D341Med (cell line): ENCODE results near the gene ITGB4.
"Not testable (repeated sequence)": the region's sequence is repeated elsewhere in the genome, so short reads cannot be mapped to it uniquely, and the experiment has no call there.

Source experiments
- DNase-seq: peaks from one replicate; pipeline ENCODE4 v3.0.0; 2012; ENCODE audit warnings: low spot score

ITGB4 gene

DNA sequence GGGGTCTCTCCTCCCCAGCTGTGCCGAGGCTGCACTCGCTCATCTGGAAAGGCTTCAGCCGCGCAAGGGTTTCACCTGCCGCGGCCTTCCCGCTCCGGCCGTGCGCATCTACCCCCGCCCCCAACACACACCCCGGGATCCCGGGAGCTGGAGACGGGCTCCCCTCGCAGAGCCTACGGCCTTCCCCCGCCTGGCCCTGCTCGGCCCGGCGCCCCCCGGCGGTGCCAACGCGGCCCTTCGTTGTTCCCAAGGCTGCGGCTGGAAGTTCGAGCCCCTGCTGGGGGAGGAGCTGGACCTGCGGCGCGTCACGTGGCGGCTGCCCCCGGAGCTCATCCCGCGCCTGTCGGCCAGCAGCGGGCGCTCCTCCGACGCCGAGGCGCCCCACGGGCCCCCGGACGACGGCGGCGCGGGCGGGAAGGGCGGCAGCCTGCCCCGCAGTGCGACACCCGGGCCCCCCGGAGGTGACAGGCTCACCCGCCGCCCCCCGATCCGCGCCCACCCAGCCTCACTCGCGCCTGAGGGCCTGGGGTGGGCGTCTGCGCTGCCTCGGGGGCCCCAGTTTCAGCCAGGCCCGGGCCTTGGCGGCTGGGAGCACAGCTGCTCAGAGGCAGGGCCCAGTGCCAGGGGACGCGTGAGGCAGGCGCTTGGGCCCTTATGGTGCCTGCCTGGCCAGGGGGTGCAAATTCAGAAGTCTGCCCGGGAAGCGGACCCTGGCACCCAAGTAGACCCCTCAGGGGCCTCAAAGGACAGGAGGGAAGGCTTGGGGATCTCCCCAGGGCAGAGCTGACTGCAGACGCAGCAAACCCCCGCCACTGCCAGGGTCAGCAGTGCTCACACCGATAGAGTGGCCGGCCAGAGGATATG, 32.5 kb downstream of the ITGB4 start:
- peak; percentile 94 for DNase-seq

DNA sequence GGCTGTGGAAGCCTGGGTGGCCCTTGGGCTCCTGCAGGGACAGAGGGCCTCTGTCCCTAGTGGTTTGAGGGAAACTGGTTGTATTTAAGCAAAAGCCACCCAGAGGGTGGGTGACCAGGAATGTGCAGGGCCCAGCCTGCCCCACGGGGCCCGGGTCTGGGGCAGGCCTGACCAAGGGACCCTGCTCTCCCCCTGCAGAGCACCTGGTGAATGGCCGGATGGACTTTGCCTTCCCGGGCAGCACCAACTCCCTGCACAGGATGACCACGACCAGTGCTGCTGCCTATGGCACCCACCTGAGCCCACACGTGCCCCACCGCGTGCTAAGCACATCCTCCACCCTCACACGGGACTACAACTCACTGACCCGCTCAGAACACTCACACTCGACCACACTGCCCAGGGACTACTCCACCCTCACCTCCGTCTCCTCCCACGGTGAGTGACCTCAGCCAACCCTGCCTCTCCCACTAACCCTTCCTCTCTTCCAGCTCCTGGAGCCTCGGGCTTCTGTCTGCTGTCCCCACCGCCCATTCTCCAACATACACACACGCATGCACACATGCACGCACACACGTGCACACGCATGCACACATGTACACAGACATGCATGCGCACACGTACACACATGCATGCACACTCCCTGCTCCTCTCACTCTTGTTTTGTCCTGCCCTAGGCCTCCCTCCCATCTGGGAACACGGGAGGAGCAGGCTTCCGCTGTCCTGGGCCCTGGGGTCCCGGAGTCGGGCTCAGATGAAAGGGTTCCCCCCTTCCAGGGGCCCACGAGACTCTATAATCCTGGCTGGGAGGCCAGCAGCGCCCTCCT, 33.3 kb downstream of the ITGB4 start:
- no peak for DNase-seq

DNA sequence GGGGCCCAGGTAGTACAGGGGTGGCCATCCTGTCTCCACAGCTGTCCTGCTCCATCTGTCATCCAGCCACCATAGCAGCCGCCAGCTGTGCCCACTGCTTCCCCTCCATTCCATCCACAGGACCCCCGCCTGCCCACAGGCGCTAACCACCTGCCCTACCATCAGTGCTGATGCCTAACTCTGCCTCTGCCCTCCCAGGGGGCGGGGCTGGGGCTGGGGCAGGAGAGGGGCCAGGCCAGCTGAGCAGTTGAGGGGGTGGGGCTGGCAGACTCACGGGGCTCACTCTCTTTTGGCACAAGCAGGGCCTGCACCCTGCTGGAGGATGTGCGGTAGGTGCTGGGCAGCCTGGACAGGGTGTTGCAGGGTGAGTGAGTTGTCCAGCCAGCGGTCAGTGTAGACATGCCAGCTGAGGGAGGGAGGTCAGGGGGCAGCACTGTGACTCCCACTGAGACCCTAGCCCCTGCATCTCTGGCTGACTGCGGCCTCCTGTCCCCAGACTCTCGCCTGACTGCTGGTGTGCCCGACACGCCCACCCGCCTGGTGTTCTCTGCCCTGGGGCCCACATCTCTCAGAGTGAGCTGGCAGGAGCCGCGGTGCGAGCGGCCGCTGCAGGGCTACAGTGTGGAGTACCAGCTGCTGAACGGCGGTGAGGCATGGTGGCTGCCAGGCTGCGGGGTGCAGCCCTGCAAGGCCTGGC, 34.1 kb downstream of the ITGB4 start:
- no peak for DNase-seq

DNA sequence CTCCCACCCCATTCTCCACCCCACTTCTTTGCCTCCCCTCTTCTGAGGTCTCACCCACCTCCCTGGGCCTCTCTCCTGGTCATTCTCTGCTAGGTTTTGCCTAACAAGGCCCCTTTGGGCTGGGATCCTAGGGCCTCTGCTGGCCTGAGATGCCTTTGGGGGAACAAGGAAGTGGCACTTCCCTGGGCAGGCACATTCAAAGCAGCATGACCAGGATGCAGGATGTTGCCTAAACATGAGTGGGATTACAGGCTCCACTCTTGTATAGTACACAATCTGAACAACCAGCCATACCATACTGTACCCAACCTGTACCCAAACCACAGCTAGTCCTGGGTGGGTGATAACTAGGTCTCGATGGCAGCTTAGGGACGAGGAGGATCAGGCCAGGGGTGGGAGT, 34.7 kb downstream of the ITGB4 start:
- no peak for DNase-seq

DNA sequence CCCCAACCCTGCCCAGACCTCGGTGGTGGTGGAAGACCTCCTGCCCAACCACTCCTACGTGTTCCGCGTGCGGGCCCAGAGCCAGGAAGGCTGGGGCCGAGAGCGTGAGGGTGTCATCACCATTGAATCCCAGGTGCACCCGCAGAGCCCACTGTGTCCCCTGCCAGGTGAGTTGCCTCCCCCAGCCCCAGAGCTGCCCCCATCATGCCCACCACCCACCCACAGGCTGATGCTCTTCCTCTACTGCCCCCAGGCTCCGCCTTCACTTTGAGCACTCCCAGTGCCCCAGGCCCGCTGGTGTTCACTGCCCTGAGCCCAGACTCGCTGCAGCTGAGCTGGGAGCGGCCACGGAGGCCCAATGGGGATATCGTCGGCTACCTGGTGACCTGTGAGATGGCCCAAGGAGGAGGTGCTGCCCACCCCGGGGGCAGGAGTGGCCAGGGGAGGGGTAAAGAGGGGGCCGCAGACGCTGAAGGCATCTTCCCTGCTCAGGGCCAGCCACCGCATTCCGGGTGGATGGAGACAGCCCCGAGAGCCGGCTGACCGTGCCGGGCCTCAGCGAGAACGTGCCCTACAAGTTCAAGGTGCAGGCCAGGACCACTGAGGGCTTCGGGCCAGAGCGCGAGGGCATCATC, 35.3 kb downstream of the ITGB4 start:
- DNase-seq, result peak; percentile 21

DNA sequence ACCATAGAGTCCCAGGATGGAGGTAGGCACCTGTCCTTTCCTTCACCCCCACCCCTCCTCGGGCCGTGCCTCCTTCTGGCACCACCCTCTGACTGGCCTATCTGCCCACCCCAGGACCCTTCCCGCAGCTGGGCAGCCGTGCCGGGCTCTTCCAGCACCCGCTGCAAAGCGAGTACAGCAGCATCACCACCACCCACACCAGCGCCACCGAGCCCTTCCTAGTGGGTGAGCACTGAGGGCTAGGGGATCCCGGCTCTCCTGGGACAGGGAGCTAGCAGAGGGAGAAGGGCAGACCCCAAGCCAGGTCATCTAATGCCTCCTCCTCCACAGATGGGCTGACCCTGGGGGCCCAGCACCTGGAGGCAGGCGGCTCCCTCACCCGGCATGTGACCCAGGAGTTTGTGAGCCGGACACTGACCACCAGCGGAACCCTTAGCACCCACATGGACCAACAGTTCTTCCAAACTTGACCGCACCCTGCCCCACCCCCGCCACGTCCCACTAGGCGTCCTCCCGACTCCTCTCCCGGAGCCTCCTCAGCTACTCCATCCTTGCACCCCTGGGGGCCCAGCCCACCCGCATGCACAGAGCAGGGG, 35.9 kb downstream of the ITGB4 start:
- peak; percentile 31 for DNase-seq

DNA sequence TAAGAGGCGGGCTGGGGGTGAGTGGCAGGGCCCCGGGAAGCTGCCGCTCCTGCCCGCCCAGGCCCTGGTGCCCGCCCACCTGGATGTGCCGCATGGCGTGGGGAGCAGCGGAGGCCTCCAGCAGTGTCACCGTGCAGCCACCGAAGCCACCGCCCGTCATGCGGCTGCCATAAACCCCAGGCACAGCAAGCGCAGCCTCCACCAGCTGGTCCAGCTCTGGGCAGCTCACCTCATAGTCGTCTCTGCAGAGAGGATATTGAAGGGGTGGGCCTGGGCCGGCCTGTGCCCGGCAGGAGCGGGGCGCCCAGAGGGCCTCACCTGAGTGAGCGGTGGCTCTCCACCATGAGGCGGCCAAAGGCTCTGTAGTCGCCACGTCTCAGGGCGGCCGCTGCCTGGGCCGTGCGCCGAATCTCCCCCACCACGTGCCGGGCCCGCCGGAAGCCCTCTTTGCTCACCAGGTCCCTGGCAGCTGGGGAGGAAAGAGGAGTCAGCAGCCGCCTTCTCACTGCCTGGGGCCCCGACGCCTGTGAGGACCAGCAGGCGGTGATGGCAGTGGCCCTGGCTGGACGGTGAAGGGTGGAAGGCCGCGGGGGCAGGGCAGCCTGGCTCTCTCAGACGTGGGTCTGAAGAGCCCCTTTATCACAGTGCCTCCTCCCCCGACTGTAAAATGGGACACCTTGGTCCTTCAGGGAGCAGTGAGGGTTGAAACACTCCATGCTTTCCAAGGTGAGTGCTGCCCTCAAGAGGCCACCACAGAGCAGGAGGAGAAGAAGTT, 37.1 kb downstream of the ITGB4 start:
- DNase-seq, result peak; percentile 46

DNA sequence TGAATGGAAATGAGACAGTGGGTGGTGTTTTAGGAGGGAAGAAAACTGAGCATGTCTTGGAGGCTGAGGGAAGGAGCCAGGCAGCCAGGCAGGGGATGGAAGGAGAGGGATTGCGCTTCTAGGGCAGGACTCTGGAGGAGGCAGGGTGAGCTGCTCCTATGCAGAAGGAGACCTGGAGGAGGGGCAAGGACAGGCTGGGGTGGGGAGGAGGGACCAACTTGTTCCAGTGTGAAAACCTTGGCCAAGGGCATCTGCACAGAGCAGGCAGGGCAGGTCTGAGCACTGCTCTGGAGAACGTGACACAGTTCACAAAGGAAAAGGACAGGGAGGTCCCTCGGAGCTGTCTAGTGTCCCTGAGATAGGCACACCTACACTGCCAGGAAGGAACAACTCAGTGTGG, 38.2 kb downstream of the ITGB4 start:
- peak; percentile 24 for DNase-seq

DNA sequence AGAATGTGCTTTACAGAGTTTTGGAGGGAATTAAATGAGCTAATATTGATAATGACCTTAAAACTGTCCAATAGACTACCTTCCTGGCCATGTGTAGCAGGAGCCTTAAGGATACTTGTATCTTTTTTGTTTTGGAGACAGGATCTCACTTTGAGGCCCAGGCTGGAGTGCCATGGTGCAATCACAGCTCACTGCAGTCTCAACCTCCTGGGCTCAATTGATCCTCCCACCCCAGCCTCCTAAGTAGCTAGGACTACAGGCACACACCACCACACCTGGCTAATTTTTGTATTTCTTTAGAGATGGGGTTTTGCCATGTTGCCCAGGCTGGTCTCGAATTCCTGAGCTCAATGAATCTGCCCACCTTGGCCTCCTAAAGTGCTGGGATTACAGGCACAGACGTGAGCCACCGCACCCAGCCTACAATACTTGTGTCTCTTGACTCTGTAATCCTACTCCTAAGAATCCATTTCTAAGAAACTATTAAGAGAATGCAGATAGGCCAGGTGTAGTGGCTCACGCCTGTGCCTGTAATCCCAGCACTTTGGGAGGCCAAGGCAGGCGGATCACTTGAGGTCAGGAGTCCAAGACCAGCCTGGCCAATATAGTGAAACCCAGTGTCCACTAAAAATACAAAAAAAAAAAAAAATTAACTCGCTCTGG, 38.9 kb downstream of the ITGB4 start:
- not testable (repeated sequence) for DNase-seq

DNA sequence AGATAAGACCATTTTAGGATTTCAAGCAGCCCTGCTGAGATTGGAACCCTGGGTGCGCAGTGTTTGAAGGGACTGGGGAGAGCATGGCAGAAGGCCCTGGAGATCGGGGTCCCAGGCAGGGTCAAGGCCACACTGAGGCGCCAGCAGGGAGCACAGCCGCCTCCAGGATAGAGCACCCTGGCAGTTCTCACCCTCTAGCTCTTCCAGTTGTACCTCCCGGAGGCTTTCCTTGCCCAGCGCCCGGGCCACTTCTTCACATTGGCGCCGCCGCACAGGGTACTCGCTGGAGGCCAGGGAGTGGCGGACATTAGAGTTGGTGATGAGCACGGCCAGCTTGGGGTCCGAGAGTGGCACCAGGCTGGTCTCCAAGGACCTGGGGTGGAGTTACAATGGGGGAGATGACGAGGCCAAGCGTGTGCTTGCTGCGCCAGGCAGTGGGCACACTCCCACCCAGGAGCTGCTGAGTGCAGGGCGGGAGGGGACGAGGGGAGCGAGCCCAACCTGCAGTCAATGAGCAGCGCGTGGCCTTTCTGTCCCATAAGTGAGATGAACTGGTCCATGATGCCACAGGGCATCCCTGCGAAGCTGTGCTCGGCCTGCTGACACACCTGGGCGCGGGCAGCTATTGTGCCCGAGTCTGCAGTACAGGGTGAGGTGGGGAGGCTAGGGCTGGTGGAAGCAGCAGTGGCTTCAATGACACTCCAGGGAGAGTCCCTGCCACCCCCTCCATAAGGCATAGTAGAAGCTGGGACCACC, 41.4 kb downstream of the ITGB4 start:
- DNase-seq, result no peak

DNA sequence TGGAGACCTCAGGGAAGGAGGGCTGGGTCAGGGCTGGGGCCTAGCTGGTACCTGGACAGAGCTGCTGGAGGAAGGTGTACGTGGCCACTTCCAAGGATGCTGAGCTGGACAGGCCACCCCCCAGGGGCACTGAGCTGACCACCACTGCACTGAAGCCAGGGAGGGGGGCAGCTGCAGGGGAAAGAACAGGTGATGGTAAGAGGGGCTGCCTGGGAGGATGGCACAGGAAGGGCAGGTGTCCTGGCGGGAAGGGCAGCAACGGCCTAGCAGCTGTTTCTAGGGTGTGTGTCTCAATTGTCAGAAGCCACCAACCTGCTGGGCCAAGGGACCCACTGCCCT, 42.0 kb downstream of the ITGB4 start:
- peak; percentile 29 for DNase-seq

DNA sequence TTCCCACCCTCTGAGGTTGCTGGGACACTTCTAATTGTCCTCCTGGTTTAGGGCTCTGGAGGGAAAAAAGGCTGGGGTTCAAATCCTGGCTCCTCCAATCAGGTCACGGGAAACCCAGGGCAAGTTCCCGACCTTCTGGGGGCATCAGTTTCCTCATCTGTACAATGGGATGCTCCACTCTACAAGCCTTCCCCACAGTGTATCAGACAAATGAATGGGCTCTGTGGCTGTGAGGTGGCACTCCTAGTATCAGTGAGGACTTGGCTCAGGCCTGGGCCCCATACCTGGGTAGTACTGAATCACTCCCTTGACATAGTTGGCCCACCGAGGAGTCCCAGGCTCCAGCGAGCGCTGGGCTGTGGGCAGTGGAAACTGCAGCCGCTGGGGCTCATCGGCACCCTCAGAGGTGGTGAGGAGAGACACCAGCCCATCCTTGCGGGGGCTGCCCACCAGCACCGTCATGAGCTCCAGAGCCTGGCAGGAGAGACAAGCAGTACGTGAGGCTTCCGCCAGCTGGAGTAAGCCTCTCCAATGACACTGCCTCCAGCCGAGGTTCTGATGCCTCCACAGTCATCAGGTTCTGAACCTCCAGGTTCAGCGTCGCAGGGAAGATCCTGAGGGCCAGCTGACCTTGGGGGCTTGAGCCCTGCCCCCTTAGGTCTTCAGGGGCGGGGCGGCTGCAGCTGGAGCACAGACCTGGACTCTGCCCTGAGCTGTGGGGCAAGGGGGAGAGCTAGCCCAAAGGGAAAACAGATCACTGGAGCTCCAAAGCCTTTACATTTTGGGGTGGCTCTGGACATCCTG, 42.6 kb downstream of the ITGB4 start:
- peak; percentile 36 for DNase-seq

DNA sequence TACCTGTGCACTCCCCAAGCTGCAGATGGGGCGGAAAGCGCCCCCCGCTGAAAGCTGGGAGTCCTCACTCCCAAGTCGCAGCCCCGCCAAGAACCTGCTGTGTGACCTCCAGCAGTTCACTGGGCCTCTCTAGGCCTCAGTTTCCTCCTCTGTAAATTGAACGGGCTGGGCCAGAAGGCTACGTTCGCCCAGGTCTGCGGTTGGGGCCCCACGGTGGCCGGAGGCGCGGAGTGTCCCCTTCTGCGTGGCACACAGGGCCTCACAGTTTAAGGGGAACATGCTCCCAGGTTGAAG, 43.1 kb downstream of the ITGB4 start:
- no peak for DNase-seq

DNA sequence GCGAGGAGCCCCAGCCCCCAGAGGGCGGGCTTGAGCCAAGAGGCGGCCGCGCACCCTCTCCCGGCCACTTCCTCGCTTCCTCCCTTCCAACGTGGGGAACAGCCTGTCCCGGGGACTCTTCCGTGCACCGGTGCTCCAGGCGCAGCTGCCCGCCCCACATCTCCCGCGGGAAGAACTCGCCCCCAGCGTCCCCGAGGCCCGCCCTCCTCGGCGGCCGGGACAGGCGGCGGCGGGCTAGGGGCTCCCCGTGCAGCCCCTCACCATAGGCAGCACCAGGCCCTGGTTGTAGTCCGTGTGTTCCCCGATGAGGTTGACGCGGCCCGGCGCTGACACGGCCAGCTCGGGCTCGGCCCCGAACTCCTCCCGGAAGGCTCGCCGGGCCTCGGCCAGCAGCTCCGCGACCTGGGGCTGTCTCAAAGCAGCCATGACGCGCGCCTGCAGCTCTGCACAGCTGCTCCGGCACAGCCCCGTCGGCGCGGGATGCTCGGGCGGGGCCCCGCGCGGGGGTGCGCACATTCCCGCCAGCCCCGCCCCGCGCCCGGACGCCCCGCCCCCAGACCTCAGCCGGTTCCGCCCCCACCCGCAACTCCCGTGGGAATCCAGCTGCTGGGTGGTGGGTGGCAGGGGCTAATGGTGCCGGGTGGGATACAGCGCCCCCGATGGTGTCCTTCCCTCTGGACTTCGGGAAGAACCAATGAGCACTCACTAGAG, 43.6 kb downstream of the ITGB4 start, which contains the start of gene GALK1:
Gene GALK1, minus strand, starts transcription at position 482 of the 711 bp plus-strand sequence. Its CDS starts 56 bp downstream, at position 426.
- DNase-seq, result peak; percentile 98

DNA sequence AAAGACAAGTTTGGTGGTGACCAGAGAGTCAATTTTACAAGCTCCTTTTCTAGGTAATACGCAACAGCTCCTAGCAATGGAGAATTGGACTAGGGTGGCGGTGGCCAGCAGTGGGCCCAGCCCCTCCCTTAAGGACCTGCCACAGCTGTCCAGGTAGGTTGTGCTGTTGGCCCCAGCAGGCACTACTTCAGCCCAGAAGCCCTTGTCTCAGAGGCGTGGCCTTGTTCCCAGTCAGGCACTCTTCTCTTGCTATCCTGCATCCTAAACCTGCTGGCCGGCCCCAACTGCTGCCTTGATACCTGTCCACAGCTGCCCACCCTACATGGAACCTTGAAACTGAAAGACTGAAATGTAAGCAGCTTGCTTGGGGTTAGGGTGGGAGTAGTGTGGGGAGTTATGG, 44.7 kb downstream of the ITGB4 start:
- peak; percentile 41 for DNase-seq

DNA sequence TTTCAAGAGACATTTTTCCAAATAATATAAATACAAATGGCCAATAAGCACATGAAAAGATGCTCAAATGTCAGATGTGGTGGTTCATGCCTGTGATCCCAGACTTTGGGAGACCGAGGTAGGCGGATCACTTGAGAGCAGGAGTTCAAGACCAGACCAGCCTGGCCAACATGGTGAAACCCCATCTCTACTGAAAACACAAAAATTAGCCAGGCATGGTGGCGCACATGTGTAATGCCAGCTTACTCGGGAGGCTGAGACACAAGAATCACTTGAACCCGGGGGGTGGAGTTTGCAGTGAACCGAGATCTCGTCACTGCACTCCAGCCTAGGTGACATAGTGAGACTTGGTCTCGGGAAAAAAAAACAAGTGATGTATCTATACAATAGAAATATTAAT, 46.6 kb downstream of the ITGB4 start:
- DNase-seq, result no peak

DNA sequence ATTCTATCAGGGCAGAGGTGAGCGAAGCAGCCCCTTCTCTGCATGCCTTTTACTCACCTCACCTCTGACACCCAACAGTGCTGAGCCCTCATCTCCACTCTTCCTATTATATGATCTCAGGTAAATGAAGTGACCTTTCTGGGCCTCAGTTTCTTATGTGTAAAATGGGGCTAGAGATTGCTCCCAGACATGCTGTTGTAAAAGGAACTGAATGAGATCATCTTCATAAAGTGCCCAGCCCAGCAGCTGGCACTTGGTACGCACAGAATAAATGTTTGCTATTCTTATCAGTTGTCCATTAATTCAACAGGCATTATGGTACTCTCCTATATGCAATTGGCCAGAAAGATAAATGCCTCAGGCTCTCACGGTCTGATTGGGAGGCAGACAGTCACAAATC, 48.3 kb downstream of the ITGB4 start:
- no peak for DNase-seq
